ENCODE measurements around the gene PRR27.

GRCh38 chr4:70195425-70195824, 41.4 kb downstream of the PRR27 start, which contains the start of gene ODAM:
- no peak for TF ChIP-seq POLR2AphosphoS5 (IDR thresholded peaks at IDR 0.05; ENCODE audit: insufficient read depth, low read depth, low read length)
- TF ChIP-seq CTCF (IDR thresholded peaks at IDR 0.05; ENCODE audit: extremely low read depth in 1 of 2, insufficient read depth in 1 of 2, low read depth in 1 of 2, low read length in 2 of 2): no peak

Data from endothelial cell of umbilical vein (primary cell).